Gastrocnemius medialis (tissue), 4 donors: ENCODE results near the gene GTF2I.

Source experiments
- POLR2A ChIP-seq, 2 donors: fragments of 450-650 bp; IDR thresholded peaks; one replicate each; pipeline ENCODE4 v1.6.1; 2017; ENCODE audit warnings: antibody characterized with exemption in 2 of 2, mild to moderate bottlenecking in 2 of 2, moderate library complexity in 2 of 2
- TF ChIP-seq, protein P1 (sequence below), 5 experiments: fragments of 450-650 bp in 3 of 5; fragments of 200-600 bp in 2 of 5; sonication (generic) in 2 of 5; IDR thresholded peaks in 4 of 5; conservative IDR thresholded peaks in 1 of 5; 1 replicate in 4 of 5; 2 replicates in 1 of 5; pipeline ENCODE4 v1.5.1; 2016 to 2019; ENCODE audit warnings: antibody characterized with exemption in 5 of 5, mild to moderate bottlenecking in 3 of 5, moderate library complexity in 3 of 5

DNA sequence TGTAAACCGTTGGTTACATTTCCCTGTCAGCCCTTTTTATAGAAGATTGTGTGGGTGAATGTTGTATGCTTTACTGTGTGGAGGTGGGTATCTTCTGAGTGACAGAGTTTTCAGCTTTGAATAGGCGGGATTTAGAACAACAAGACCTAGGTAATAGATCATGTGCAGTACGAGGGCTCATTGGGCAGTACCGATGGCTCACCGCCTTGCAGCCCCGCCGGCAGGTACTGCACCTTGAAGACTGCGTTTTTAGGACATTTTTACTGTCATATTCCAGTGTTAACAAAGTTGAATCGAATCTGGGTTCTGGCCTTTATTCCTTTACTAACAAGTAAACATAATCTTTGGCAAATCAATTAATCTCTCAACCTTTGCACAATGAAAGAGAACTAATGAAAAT is 60.4 kb downstream of the GTF2I start:
- no peak for TF ChIP-seq POLR2A (IDR thresholded peaks at IDR 0.05)
- TF ChIP-seq, protein P1, sequence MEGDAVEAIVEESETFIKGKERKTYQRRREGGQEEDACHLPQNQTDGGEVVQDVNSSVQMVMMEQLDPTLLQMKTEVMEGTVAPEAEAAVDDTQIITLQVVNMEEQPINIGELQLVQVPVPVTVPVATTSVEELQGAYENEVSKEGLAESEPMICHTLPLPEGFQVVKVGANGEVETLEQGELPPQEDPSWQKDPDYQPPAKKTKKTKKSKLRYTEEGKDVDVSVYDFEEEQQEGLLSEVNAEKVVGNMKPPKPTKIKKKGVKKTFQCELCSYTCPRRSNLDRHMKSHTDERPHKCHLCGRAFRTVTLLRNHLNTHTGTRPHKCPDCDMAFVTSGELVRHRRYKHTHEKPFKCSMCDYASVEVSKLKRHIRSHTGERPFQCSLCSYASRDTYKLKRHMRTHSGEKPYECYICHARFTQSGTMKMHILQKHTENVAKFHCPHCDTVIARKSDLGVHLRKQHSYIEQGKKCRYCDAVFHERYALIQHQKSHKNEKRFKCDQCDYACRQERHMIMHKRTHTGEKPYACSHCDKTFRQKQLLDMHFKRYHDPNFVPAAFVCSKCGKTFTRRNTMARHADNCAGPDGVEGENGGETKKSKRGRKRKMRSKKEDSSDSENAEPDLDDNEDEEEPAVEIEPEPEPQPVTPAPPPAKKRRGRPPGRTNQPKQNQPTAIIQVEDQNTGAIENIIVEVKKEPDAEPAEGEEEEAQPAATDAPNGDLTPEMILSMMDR (IDR thresholded peaks at IDR 0.05 in 4 of 5, conservative IDR thresholded peaks at IDR 0.05 in 1 of 5), result no peak
